ENCODE data around the gene CCL22. TPM values are rescaled to one million over a fixed set of nuclear protein-coding genes. Genes with fewer than 3 reads are reported as not detected.

The CCL22 gene
- total RNA-seq, 1 experiment from 2014 or later = 0.66 TPM

GRCh38 chr16:57347858-57348257 is 10.7 kb upstream of the CCL22 start:
- no peaks in the 10 kb centered on the region for H4K20me1 ChIP-seq (ENCODE audit: insufficient read depth)
- POLR2A ChIA-PET = no interaction called here
- H3K4me2 ChIP-seq (ENCODE audit: low read length) = no peak overlapping the region
- H3K4me3 ChIP-seq (replicated peaks in 1 of 2; ENCODE audit: low read depth in 1 of 2, low read length in 2 of 2) = no peak overlapping the region
- no peak overlapping the region for H2AFZ ChIP-seq (ENCODE audit: low read depth, low read length, poor library complexity, severe bottlenecking)
- DNase-seq (ENCODE audit: low read depth, low spot score) = no peak
- no peaks in the 10 kb centered on the region for H3K79me2 ChIP-seq (ENCODE audit: insufficient read depth, low read length)
- no peaks in the 10 kb centered on the region for H3K36me3 ChIP-seq (ENCODE audit: control insufficient read depth in 1 of 2, insufficient read depth in 2 of 2, low read length in 2 of 2)
- RAD21 ChIA-PET (ENCODE audit: low non-redundant PET in 1 of 2, low total read pairs in 2 of 2, uncharacterized antibody in 2 of 2, unreplicated experiment in 2 of 2) = no interaction called here
- TF ChIP-seq POLR2A (IDR thresholded peaks at IDR 0.05; ENCODE audit: borderline replicate concordance, extremely low read depth, insufficient read depth, insufficient read length) (no peak), ATF3 (IDR thresholded peaks at IDR 0.05) (no peak), ZNF274 (IDR thresholded peaks at IDR 0.05; ENCODE audit: low read depth, low read length) (no peak), EGR1 (IDR thresholded peaks at IDR 0.05; ENCODE audit: low read depth) (no peak), FOSL1 (IDR thresholded peaks at IDR 0.05; ENCODE audit: low read depth) (no peak), SIN3A (IDR thresholded peaks at IDR 0.05; ENCODE audit: low read depth) (no peak), EZH2phosphoT487 (IDR thresholded peaks at IDR 0.05; ENCODE audit: borderline replicate concordance) (no peak), POLR2AphosphoS5 (IDR thresholded peaks at IDR 0.05; ENCODE audit: low read depth, low read length) (no peak), CBX3 (IDR thresholded peaks at IDR 0.05; ENCODE audit: low read depth) (no peak), SRF (IDR thresholded peaks at IDR 0.05; ENCODE audit: low read depth) (no peak), JUND (IDR thresholded peaks at IDR 0.05) (no peak)
- TF ChIP-seq, protein P1, sequence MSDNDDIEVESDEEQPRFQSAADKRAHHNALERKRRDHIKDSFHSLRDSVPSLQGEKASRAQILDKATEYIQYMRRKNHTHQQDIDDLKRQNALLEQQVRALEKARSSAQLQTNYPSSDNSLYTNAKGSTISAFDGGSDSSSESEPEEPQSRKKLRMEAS (IDR thresholded peaks at IDR 0.05) = no peak
- TF ChIP-seq, protein P2, sequence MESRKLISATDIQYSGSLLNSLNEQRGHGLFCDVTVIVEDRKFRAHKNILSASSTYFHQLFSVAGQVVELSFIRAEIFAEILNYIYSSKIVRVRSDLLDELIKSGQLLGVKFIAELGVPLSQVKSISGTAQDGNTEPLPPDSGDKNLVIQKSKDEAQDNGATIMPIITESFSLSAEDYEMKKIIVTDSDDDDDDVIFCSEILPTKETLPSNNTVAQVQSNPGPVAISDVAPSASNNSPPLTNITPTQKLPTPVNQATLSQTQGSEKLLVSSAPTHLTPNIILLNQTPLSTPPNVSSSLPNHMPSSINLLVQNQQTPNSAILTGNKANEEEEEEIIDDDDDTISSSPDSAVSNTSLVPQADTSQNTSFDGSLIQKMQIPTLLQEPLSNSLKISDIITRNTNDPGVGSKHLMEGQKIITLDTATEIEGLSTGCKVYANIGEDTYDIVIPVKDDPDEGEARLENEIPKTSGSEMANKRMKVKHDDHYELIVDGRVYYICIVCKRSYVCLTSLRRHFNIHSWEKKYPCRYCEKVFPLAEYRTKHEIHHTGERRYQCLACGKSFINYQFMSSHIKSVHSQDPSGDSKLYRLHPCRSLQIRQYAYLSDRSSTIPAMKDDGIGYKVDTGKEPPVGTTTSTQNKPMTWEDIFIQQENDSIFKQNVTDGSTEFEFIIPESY (IDR thresholded peaks at IDR 0.05; ENCODE audit: extremely low read depth, insufficient replicate concordance, low read length) = no peak
- no peak for ATAC-seq
- H3K9ac ChIP-seq (ENCODE audit: low read length) = no peak overlapping the region
- no peaks in the 10 kb centered on the region for H3K9me3 ChIP-seq (ENCODE audit: control insufficient read depth in 1 of 2, insufficient read depth in 1 of 2, low read depth in 1 of 2, low read length in 2 of 2)
- H3K9me2 ChIP-seq (ENCODE audit: insufficient read depth) = no peaks in the 10 kb centered on the region
- peaks cover 11% of the 10 kb centered on the region for H3K27me3 ChIP-seq (ENCODE audit: insufficient read depth, low read length)
- intact Hi-C loops (cut with micrococcal nuclease) = no loop called here
- H3K4me1 ChIP-seq (ENCODE audit: control insufficient read depth in 1 of 2, insufficient read depth in 2 of 2, low read length in 2 of 2) = no peaks in the 10 kb centered on the region
- no peak overlapping the region for H3K27ac ChIP-seq (ENCODE audit: low read depth, low read length)
- CTCF ChIA-PET = no interaction called here
- BruUV-seq (replicated peaks) = no TSS peak
